ENCODE measurements around the gene FTH1. TPM values are rescaled to one million over a fixed set of nuclear protein-coding genes. Genes with fewer than 3 reads are reported as not detected.

Gene FTH1
- total RNA-seq, 1 donor from 2014 or later: 3,807 TPM

DNA sequence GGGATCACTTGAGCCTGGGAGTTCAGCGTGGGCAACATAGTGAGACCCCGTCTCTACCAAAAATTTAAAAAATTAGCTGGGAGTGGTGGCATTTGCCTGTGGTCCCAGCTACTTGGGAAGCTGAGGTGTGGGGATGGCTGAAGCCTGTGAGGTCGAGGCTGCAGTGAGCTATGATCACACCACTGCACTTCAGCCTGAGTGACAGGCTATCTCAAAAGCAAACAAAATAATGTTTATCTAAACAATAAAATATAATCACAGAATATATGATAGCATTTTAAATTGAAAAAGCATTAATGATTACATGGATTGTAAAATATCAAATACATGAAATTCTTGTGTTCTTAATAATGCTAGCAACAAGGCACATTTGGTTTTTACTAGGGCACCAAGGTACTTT lies 14.6 kb downstream of the FTH1 start:
- Mint-ChIP-seq H3K27me3 (ENCODE audit: low read depth) (no peaks in the 10 kb centered on the region), H3K4me3 (ENCODE audit: unreplicated experiment) (no peak overlapping the region), H3K9me3 (ENCODE audit: low read depth) (no peaks in the 10 kb centered on the region), H3K36me3 (ENCODE audit: low read depth) (no peaks in the 10 kb centered on the region), H3K4me1 (ENCODE audit: low read depth) (peaks cover 46% of the 10 kb centered on the region), H3K27ac (ENCODE audit: unreplicated experiment) (no peak overlapping the region)
- DNase-seq (ENCODE audit: low spot score): no peak
- TF ChIP-seq, protein P1, sequence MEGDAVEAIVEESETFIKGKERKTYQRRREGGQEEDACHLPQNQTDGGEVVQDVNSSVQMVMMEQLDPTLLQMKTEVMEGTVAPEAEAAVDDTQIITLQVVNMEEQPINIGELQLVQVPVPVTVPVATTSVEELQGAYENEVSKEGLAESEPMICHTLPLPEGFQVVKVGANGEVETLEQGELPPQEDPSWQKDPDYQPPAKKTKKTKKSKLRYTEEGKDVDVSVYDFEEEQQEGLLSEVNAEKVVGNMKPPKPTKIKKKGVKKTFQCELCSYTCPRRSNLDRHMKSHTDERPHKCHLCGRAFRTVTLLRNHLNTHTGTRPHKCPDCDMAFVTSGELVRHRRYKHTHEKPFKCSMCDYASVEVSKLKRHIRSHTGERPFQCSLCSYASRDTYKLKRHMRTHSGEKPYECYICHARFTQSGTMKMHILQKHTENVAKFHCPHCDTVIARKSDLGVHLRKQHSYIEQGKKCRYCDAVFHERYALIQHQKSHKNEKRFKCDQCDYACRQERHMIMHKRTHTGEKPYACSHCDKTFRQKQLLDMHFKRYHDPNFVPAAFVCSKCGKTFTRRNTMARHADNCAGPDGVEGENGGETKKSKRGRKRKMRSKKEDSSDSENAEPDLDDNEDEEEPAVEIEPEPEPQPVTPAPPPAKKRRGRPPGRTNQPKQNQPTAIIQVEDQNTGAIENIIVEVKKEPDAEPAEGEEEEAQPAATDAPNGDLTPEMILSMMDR (IDR thresholded peaks at IDR 0.05): no peak

DNA sequence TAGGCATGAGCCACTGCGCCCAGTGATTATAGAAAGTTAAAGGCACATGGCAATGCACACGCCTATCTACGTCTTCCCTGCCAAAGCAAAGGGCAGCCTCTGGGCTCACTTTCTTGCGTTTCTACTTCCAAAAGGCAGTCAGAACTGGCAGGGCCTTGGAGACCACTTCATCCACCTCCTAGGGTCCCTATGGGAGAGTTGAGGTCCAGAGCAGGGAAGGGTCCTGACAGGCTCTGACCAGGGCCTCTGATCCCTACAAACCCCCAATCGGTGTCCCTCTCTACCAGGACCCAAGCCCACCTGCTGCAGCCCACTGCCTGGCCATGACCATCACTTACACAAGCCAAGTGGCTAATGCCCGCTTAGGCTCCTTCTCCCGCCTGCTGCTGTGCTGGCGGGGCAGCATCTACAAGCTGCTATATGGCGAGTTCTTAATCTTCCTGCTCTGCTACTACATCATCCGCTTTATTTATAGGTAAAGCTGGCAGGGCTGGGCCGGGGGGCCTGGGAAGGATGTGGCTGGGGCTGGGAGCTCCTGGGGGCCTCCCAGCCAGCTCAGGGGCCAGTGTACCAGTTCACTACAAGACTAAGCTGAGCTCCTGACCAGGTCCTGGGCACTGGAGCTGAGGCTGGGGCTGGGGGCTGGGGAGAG lies 15.8 kb downstream of the FTH1 start:
- no peak overlapping the region for H3K4me3 Mint-ChIP-seq (ENCODE audit: unreplicated experiment)
- peak overlapping the region; percentile 63 for H3K27ac Mint-ChIP-seq (ENCODE audit: unreplicated experiment)
- no peaks in the 10 kb centered on the region for H3K9me3 Mint-ChIP-seq (ENCODE audit: low read depth)
- H3K27me3 Mint-ChIP-seq (ENCODE audit: low read depth): no peaks in the 10 kb centered on the region
- no peaks in the 10 kb centered on the region for H3K36me3 Mint-ChIP-seq (ENCODE audit: low read depth)
- TF ChIP-seq, protein P1 (IDR thresholded peaks at IDR 0.05): no peak
- no peak for DNase-seq (ENCODE audit: low spot score)
- H3K4me1 Mint-ChIP-seq (ENCODE audit: low read depth): peaks cover 57% of the 10 kb centered on the region

DNA sequence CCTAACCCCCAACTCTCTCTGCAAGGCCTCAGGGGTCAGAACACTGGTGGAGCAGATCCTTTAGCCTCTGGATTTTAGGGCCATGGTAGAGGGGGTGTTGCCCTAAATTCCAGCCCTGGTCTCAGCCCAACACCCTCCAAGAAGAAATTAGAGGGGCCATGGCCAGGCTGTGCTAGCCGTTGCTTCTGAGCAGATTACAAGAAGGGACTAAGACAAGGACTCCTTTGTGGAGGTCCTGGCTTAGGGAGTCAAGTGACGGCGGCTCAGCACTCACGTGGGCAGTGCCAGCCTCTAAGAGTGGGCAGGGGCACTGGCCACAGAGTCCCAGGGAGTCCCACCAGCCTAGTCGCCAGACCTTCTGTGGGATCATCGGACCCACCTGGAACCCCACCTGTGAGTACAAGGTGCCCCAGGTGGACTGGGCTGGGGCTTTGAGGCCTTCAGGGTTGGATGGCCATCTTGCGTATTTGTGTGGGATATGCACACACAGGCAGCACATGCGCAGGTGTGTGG lies 17.3 kb downstream of the FTH1 start, which contains the start of gene BEST1:
BEST1 (plus strand) TSS at position 317 of the 513 bp plus-strand sequence. CDS start 1,456 bp downstream, outside the sequence.
- Mint-ChIP-seq H3K36me3 (ENCODE audit: low read depth) (no peaks in the 10 kb centered on the region), H3K4me1 (ENCODE audit: low read depth) (peaks cover 47% of the 10 kb centered on the region), H3K4me3 (ENCODE audit: unreplicated experiment) (peak within 1 kb of the TSS; percentile 53), H3K9me3 (ENCODE audit: low read depth) (no peaks in the 10 kb centered on the region), H3K27me3 (ENCODE audit: low read depth) (no peaks in the 10 kb centered on the region), H3K27ac (ENCODE audit: unreplicated experiment) (peak within 1 kb of the TSS; percentile 97)
- TF ChIP-seq, protein P1 (IDR thresholded peaks at IDR 0.05): no peak
- no peak for DNase-seq (ENCODE audit: low spot score)

DNA sequence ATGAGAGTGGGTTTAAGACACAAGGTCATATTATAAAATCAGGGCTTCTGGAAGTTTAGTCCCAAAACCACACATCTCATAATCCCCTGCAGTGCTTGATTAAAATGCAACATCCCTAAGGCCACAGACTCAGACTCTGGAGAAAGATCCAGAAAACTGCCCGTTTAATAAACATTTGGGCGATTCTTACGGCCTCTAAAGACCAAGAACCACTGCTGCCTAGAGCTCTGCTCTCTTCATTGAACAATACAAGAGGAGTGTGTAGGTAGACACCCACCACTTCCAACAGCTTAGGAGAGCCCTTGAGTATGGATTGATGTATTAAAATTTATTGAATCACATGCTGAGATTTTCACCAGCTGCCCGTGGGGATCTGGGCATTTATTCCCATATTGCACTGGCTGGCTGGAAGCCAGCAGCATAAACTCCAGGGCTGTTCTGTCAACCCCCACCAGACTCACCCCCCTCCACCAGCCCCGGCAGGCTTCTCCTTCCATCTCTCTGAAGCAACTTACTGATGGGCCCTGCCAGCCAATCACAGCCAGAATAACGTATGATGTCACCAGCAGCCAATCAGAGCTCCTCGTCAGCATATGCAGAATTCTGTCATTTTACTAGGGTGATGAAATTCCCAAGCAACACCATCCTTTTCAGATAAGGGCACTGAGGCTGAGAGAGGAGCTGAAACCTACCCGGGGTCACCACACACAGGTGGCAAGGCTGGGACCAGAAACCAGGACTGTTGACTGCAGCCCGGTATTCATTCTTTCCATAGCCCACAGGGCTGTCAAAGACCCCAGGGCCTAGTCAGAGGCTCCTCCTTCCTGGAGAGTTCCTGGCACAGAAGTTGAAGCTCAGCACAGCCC lies 18.0 kb downstream of the FTH1 start:
- H3K27me3 Mint-ChIP-seq (ENCODE audit: low read depth): no peaks in the 10 kb centered on the region
- peaks cover 41% of the 10 kb centered on the region for H3K4me1 Mint-ChIP-seq (ENCODE audit: low read depth)
- DNase-seq (ENCODE audit: low spot score): no peak
- no peaks in the 10 kb centered on the region for H3K36me3 Mint-ChIP-seq (ENCODE audit: low read depth)
- peak overlapping the region; percentile 53 for H3K4me3 Mint-ChIP-seq (ENCODE audit: unreplicated experiment)
- H3K27ac Mint-ChIP-seq (ENCODE audit: unreplicated experiment): peak overlapping the region; percentile 97
- no peaks in the 10 kb centered on the region for H3K9me3 Mint-ChIP-seq (ENCODE audit: low read depth)
- TF ChIP-seq, protein P1 (IDR thresholded peaks at IDR 0.05): no peak

DNA sequence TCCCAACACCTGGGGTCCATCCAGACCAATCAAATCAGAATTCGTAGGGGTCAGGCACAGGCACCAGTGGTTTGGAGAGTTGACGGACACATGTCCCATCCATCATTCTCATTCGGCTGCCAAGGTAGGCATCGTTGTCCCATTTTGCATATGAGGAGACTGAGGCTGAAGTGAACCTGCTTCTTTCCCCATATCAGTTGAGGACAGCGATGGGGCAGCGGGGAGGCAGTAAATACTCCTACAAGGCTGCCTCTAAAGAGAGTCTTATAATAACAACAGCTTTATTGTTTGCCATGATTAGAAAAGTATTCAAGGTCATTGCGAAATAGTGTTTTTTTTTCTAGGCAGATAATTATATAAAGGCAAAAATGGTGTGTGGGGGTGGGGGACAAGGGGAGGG lies 18.9 kb downstream of the FTH1 start:
- Mint-ChIP-seq H3K27me3 (ENCODE audit: low read depth) (no peaks in the 10 kb centered on the region), H3K36me3 (ENCODE audit: low read depth) (no peaks in the 10 kb centered on the region), H3K9me3 (ENCODE audit: low read depth) (no peaks in the 10 kb centered on the region), H3K4me3 (ENCODE audit: unreplicated experiment) (no peak overlapping the region), H3K4me1 (ENCODE audit: low read depth) (peaks cover 41% of the 10 kb centered on the region), H3K27ac (ENCODE audit: unreplicated experiment) (no peak overlapping the region)
- TF ChIP-seq, protein P1 (IDR thresholded peaks at IDR 0.05): no peak
- no peak for DNase-seq (ENCODE audit: low spot score)

All from chondrocyte (in vitro differentiated cells).